Natural killer cell treated with Interleukin-12 subunit alpha and Interleukin-12 subunit beta and Interleukin-15 and Interleukin-18, amount 100 ng/mL, for 72 hours (primary cell): Measurements from ENCODE around the gene FRMPD1. TPM values are rescaled to one million over a fixed set of nuclear protein-coding genes. Genes with fewer than 3 reads are reported as not detected.
"Not testable (repeated sequence)": the region's sequence is repeated elsewhere in the genome, so short reads cannot be mapped to it uniquely, and the experiment has no call there.

Experiments used
- ATAC-seq, 2 donors: fragments of 150-1000 bp; cut with Tn5 transposase in 1 of 2; sonication (Bioruptor Pico), chemical (Tn5 transposase) in 1 of 2; 2 replicates each; pipeline ENCODE4 v1.10.0; 2021
- DNase-seq: peaks from one replicate; pipeline ENCODE4 v3.0.0; 2022; ENCODE audit warnings: low spot score
- H3K27ac Mint-ChIP-seq, 2 donors: 1 replicate in 1 of 2; 2 replicates in 1 of 2; pipeline ENCODE4 v1.8.0; 2022; ENCODE audit warnings: mixed read lengths in 2 of 2, mild to moderate bottlenecking in 1 of 2, moderate library complexity in 1 of 2
- H3K27me3 Mint-ChIP-seq, 2 donors: 1 replicate in 1 of 2; 2 replicates in 1 of 2; pipeline ENCODE4 v1.8.0; 2022; ENCODE audit warnings: mixed read lengths in 2 of 2
- H3K36me3 Mint-ChIP-seq: one replicate; pipeline ENCODE4 v1.8.0; 2022; ENCODE audit warnings: mixed read lengths
- H3K4me1 Mint-ChIP-seq, 2 donors: 1 replicate in 1 of 2; 2 replicates in 1 of 2; pipeline ENCODE4 v1.8.0; 2022; ENCODE audit warnings: low read depth in 2 of 2, mixed read lengths in 2 of 2, mild to moderate bottlenecking in 1 of 2
- H3K4me3 Mint-ChIP-seq: one replicate; pipeline ENCODE4 v1.8.0; 2022; ENCODE audit warnings: mixed read lengths
- H3K9me3 Mint-ChIP-seq: 2 replicates; pipeline ENCODE4 v1.8.0; 2022; ENCODE audit warnings: mixed read lengths
- total RNA-seq, 2 donors: library from RNA; stranded (reverse); gene quantifications; one replicate each; pipeline ENCODE4 v1.2.3, GENCODE V29; 2022

The FRMPD1 gene
- total RNA-seq, 2 donors from 2014 or later = not detected

GRCh38 chr9:37740631-37741328 lies 90.0 kb downstream of the FRMPD1 start:
- ATAC-seq (peak in 1 of 2 donors; percentile 22), DNase-seq (no peak)
- Mint-ChIP-seq H3K4me3 (no peak overlapping the region), H3K27me3 (peaks cover 0 to 3% of the 10 kb centered on the region in 2 donors), H3K4me1 (no peaks in the 10 kb centered on the region), H3K36me3 (no peaks in the 10 kb centered on the region), H3K27ac (no peak overlapping the region), H3K9me3 (no peaks in the 10 kb centered on the region)

- Mint-ChIP-seq H3K4me3 (no peak overlapping the region), H3K36me3 (no peaks in the 10 kb centered on the region), H3K4me1 (no peaks in the 10 kb centered on the region), H3K27me3 (peaks cover 0 to 3% of the 10 kb centered on the region in 2 donors), H3K27ac (no peak overlapping the region), H3K9me3 (no peaks in the 10 kb centered on the region)
- ATAC-seq (no peak), DNase-seq (no peak)
Observed at GRCh38 chr9:37745970-37746369, 95.2 kb downstream of the FRMPD1 start.

- DNase-seq (no peak), ATAC-seq (peak in 1 of 2 donors; percentile 22)
- Mint-ChIP-seq H3K36me3 (no peaks in the 10 kb centered on the region), H3K9me3 (no peaks in the 10 kb centered on the region), H3K27me3 (peaks cover 0 to 1% of the 10 kb centered on the region in 2 donors), H3K4me1 (no peaks in the 10 kb centered on the region), H3K27ac (no peak overlapping the region), H3K4me3 (no peak overlapping the region)
Observed at GRCh38 chr9:37746448-37747270, 95.9 kb downstream of the FRMPD1 start.

- ATAC-seq (peak; percentile 73 to 74), DNase-seq (no peak)
- Mint-ChIP-seq H3K27me3 (no peaks in the 10 kb centered on the region), H3K36me3 (no peaks in the 10 kb centered on the region), H3K9me3 (no peaks in the 10 kb centered on the region), H3K4me1 (no peaks in the 10 kb centered on the region), H3K27ac (no peak overlapping the region), H3K4me3 (no peak overlapping the region)
Observed at GRCh38 chr9:37747271-37747753, 96.6 kb downstream of the FRMPD1 start.

DNA sequence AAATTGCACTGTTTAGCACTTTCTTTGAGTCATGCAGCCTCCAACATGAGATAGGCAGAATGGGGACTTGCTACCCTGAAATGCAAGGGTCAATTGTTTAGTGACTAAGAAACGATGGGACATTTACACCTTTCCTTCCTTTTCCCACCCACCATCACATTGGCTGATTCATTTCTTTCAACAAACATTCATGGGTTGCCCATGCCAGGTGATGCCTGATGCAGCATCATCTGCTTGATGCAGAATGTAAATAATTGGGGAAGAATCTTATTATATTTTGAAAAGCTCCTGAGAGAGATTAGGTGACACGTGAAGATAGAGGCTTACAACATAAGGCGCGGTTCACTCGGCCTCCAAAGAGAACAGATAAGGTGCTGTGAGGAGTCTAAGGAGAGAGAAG lies 98.4 kb downstream of the FRMPD1 start:
- Mint-ChIP-seq H3K27ac (no peak overlapping the region), H3K4me1 (peaks cover 3 to 4% of the 10 kb centered on the region in 2 donors), H3K9me3 (no peaks in the 10 kb centered on the region), H3K4me3 (no peak overlapping the region), H3K27me3 (no peaks in the 10 kb centered on the region), H3K36me3 (no peaks in the 10 kb centered on the region)
- DNase-seq = no peak
- ATAC-seq = no peak

- H3K27ac Mint-ChIP-seq = peak overlapping the region; percentile 10 to 43
- no peaks in the 10 kb centered on the region for H3K9me3 Mint-ChIP-seq
- H3K4me1 Mint-ChIP-seq = peaks cover 10 to 16% of the 10 kb centered on the region in 2 donors
- H3K4me3 Mint-ChIP-seq = peak overlapping the region; percentile 21
- H3K27me3 Mint-ChIP-seq = no peaks in the 10 kb centered on the region
- H3K36me3 Mint-ChIP-seq = no peaks in the 10 kb centered on the region
- ATAC-seq (no peak), DNase-seq (no peak)
Observed at GRCh38 chr9:37751186-37751585, 100.4 kb downstream of the FRMPD1 start.

- H3K4me1 Mint-ChIP-seq = peaks cover 10 to 16% of the 10 kb centered on the region in 2 donors
- DNase-seq, H3K9me3 Mint-ChIP-seq, H3K27me3 Mint-ChIP-seq, H3K4me3 Mint-ChIP-seq, ATAC-seq, H3K36me3 Mint-ChIP-seq, H3K27ac Mint-ChIP-seq: not testable (repeated sequence)
Observed at GRCh38 chr9:37751704-37752103, 101.0 kb downstream of the FRMPD1 start.

DNA sequence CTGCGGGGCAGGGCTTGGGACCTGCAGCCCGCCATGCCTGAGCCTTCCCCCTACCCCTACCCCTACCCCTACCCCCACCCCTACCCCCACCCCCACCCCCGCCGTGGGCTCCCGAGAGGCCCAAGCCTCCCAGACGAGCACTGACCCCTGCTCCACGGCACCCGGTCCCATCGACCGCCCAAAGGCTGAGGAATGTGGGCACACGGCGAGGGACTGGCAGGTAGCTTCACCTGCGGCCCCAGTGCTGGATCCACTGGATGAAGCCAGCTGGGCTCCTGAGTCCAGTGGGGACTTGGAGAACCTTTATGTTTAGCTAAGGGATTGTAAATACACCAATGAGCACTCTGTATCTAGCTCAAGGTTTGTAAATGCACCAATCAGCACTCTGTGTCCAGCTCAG lies 101.4 kb downstream of the FRMPD1 start:
- not testable (repeated sequence) for DNase-seq, ATAC-seq, H3K9me3 Mint-ChIP-seq, H3K27me3 Mint-ChIP-seq, H3K36me3 Mint-ChIP-seq, H3K27ac Mint-ChIP-seq
- H3K4me1 Mint-ChIP-seq = peaks cover 10 to 16% of the 10 kb centered on the region in 2 donors
- H3K4me3 Mint-ChIP-seq = peak overlapping the region; percentile 97

- no peaks in the 10 kb centered on the region for H3K9me3 Mint-ChIP-seq
- peak overlapping the region; percentile 80 to 96 for H3K27ac Mint-ChIP-seq
- H3K4me3 Mint-ChIP-seq = peak overlapping the region; percentile 97
- no peaks in the 10 kb centered on the region for H3K36me3 Mint-ChIP-seq
- no peak for DNase-seq
- ATAC-seq = no peak
- H3K27me3 Mint-ChIP-seq = no peaks in the 10 kb centered on the region
- peaks cover 10 to 16% of the 10 kb centered on the region in 2 donors for H3K4me1 Mint-ChIP-seq
Observed at GRCh38 chr9:37752642-37753488, 102.1 kb downstream of the FRMPD1 start.

GRCh38 chr9:37753489-37754190 lies 102.9 kb downstream of the FRMPD1 start, which contains the start of gene TRMT10B:
TSS of gene TRMT10B (plus strand) at chr9:37753805. CDS start at chr9:37761932, 8,127 bp downstream.
- DNase-seq (peak; percentile 81), ATAC-seq (peak; percentile 92 to 94)
- Mint-ChIP-seq H3K36me3 (no peaks in the 10 kb centered on the region), H3K9me3 (no peaks in the 10 kb centered on the region), H3K27ac (peak within 1 kb of the TSS; percentile 80 to 96), H3K4me1 (peaks cover 10 to 16% of the 10 kb centered on the region in 2 donors), H3K27me3 (no peaks in the 10 kb centered on the region), H3K4me3 (peak within 1 kb of the TSS; percentile 97)

DNA sequence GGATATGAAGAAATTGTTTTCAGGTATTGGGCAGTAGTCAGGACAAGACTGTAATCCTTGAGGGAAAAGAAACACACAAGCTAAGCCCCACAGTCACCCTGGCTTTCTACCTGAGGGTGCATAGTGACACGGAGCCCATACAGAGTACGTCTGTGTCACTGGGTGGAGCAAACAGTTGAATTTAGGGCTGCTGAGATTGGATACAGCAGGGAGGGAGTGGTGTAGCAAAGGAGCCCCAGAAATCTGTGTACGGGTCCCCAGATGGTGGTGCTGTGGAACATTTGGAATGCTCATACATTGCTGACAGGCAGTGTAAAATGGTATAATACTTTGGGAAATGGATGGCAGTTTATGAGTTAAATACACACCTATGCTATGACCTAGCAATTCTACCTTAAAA lies 108.0 kb downstream of the FRMPD1 start:
- no peak for ATAC-seq

GRCh38 chr9:37760416-37761161 lies 109.8 kb downstream of the FRMPD1 start:
- Mint-ChIP-seq H3K9me3 (no peaks in the 10 kb centered on the region), H3K4me3 (no peak overlapping the region), H3K27me3 (no peaks in the 10 kb centered on the region), H3K27ac (no peak overlapping the region), H3K36me3 (no peaks in the 10 kb centered on the region), H3K4me1 (peaks cover 5 to 9% of the 10 kb centered on the region in 2 donors)
- ATAC-seq (no peak), DNase-seq (no peak)

More for the DNA sequence above, 108.0 kb downstream of the FRMPD1 start:
- H3K9me3 Mint-ChIP-seq = no peaks in the 10 kb centered on the region
- DNase-seq = no peak
- no peaks in the 10 kb centered on the region for H3K27me3 Mint-ChIP-seq
- H3K36me3 Mint-ChIP-seq = no peaks in the 10 kb centered on the region
- H3K4me3 Mint-ChIP-seq = no peak overlapping the region
- no peak overlapping the region for H3K27ac Mint-ChIP-seq
- H3K4me1 Mint-ChIP-seq = peaks cover 19 to 20% of the 10 kb centered on the region in 2 donors
